Prostate gland (tissue), 2 donors: ENCODE results near the gene SUPT20HL1.
"Not testable (repeated sequence)": the region's sequence is repeated elsewhere in the genome, so short reads cannot be mapped to it uniquely, and the experiment has no call there.

Source experiments
- POLR2AphosphoS5 ChIP-seq: sonication (generic); formaldehyde crosslinking; IDR thresholded peaks from one replicate; pipeline ENCODE4 v1.6.1; 2017; ENCODE audit warnings: antibody characterized with exemption
- TF ChIP-seq, protein P1 (sequence below), 4 experiments: fragments of 200-600 bp in 2 of 4; fragments of 450-650 bp in 2 of 4; sonication (generic) in 2 of 4; IDR thresholded peaks; 1 replicate in 3 of 4; 2 replicates in 1 of 4; pipeline ENCODE4 v1.5.1; 2016 to 2019; ENCODE audit warnings: antibody characterized with exemption in 4 of 4, mild to moderate bottlenecking in 2 of 4, moderate library complexity in 2 of 4

DNA sequence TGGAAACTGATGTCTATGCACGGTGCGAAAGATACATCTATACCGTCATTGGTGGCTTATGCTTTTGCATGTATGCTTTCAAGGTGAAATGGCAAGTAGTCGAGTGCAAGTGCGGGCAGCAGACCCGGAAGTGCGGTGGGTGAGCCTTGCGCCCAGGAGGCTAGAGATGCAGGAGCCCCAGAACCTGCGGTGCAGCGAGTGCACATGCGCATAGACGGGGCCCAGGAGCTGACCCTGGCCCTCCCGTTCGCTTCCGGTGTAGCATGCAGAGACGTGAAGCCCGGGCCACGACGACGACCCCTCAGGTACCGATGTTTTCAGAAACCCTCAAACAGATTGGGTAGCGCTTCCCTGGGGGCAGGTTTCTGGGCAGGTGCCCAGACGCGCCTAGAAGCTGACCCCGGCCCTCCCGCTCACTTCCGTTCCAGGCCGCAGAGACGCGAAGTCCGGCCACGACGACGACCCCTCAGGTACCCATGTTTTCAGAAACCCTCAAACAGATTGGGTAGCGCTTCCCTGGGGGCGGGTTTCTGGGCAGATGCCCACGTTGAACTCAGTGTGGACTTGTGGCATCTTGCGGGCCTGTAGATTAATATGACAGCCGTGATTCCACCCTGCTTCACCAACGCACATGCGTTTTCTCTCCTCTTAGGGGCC lies 1.8 kb downstream of the SUPT20HL1 start:
- TF ChIP-seq, protein P1, sequence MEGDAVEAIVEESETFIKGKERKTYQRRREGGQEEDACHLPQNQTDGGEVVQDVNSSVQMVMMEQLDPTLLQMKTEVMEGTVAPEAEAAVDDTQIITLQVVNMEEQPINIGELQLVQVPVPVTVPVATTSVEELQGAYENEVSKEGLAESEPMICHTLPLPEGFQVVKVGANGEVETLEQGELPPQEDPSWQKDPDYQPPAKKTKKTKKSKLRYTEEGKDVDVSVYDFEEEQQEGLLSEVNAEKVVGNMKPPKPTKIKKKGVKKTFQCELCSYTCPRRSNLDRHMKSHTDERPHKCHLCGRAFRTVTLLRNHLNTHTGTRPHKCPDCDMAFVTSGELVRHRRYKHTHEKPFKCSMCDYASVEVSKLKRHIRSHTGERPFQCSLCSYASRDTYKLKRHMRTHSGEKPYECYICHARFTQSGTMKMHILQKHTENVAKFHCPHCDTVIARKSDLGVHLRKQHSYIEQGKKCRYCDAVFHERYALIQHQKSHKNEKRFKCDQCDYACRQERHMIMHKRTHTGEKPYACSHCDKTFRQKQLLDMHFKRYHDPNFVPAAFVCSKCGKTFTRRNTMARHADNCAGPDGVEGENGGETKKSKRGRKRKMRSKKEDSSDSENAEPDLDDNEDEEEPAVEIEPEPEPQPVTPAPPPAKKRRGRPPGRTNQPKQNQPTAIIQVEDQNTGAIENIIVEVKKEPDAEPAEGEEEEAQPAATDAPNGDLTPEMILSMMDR (IDR thresholded peaks at IDR 0.05), result not testable (repeated sequence)
- not testable (repeated sequence) for TF ChIP-seq POLR2AphosphoS5
